Gastroesophageal sphincter (tissue), 4 donors: ENCODE measurements around the gene EPHB1. TPM values are rescaled to one million over a fixed set of nuclear protein-coding genes. Genes with fewer than 3 reads are reported as not detected.

Experiments used
- ATAC-seq: fragments of 150-250 bp; one replicate; pipeline ENCODE4 v1.9.1; 2016; ENCODE audit warnings: mild to moderate bottlenecking, moderate library complexity
- H3K27ac ChIP-seq, 4 donors: fragments of 200-600 bp; sonication (generic) in 3 of 4; 1 replicate in 3 of 4; 2 replicates in 1 of 4; pipeline ENCODE4 v1.5.1; 2016 to 2019
- H3K27me3 ChIP-seq: fragments of 200-600 bp; sonication (generic); one replicate; pipeline ENCODE4 v1.5.1; 2019
- H3K36me3 ChIP-seq, 2 donors: fragments of 200-600 bp; sonication (generic); one replicate each; pipeline ENCODE4 v1.5.1; 2019; ENCODE audit warnings: control low read depth in 1 of 2
- H3K4me1 ChIP-seq, 3 donors: fragments of 200-600 bp; sonication (generic); 1 replicate in 2 of 3; 2 replicates in 1 of 3; pipeline ENCODE4 v1.5.1; 2016 to 2019; ENCODE audit warnings: control low read depth in 2 of 3
- H3K4me3 ChIP-seq, 2 donors: fragments of 200-600 bp; sonication (generic); one replicate each; pipeline ENCODE4 v1.5.1; 2019; ENCODE audit warnings: mild to moderate bottlenecking in 1 of 2, moderate library complexity in 1 of 2
- H3K9me3 ChIP-seq, 3 donors: fragments of 200-600 bp; sonication (generic); one replicate each; pipeline ENCODE4 v1.5.1; 2017 to 2019; ENCODE audit warnings: control low read depth in 2 of 3
- CTCF ChIP-seq, 4 experiments: fragments of 200-600 bp in 2 of 4; fragments of 450-650 bp in 2 of 4; sonication (generic) in 1 of 4; IDR thresholded peaks; one replicate each; pipeline ENCODE4 v1.5.1; 2017 to 2019; ENCODE audit warnings: antibody characterized with exemption in 4 of 4, mild to moderate bottlenecking in 2 of 4, moderate library complexity in 2 of 4
- EP300 ChIP-seq: sonication (generic); formaldehyde crosslinking; IDR thresholded peaks from one replicate; pipeline ENCODE4 v1.6.1; 2017; ENCODE audit warnings: antibody characterized with exemption, mild to moderate bottlenecking
- POLR2A ChIP-seq, 2 donors: fragments of 450-650 bp; IDR thresholded peaks; one replicate each; pipeline ENCODE4 v1.6.1; 2017; ENCODE audit warnings: antibody characterized with exemption in 2 of 2, mild to moderate bottlenecking in 2 of 2, moderate library complexity in 1 of 2
- POLR2AphosphoS5 ChIP-seq: sonication (generic); formaldehyde crosslinking; IDR thresholded peaks from one replicate; pipeline ENCODE4 v1.6.1; 2017; ENCODE audit warnings: antibody characterized with exemption
- WGBS, 2 donors: methylation state at CpG; one replicate each; pipeline ENCODE4 v1.1.5; 2018; ENCODE audit warnings: low coverage in 1 of 2; 5-methylcytosine and 5-hydroxymethylcytosine counted together
- total RNA-seq, 4 donors: library from RNA; depleted of rRNA; stranded (reverse); fragments of >200 nt; gene quantifications; one replicate each; pipeline ENCODE4 v1.1.0, GENCODE V29; 2016

EPHB1 gene
- total RNA-seq, 4 donors from 2014 or later, result 0.81 to 5.7 (median 2.5) TPM; not detected in 1

GRCh38 chr3:134836921-134837320, 41.9 kb downstream of the EPHB1 start:
- no peak for ATAC-seq
- no peak overlapping the region for H3K27ac ChIP-seq
- no peak overlapping the region for H3K4me3 ChIP-seq
- TF ChIP-seq POLR2AphosphoS5 (no peak), CTCF (IDR thresholded peaks at IDR 0.05) (no peak), POLR2A (IDR thresholded peaks at IDR 0.05) (no peak), EP300 (no peak)
- H3K27me3 ChIP-seq, result no peaks in the 10 kb centered on the region
- H3K4me1 ChIP-seq, result no peaks in the 10 kb centered on the region
- peaks cover 0 to 1% (median 0%) of the 10 kb centered on the region in 3 donors for H3K9me3 ChIP-seq
- no peaks in the 10 kb centered on the region for H3K36me3 ChIP-seq
- 71 to 77% methylated on average over 2 to 3 of the region's 3 CpGs for WGBS, 2 donors

DNA sequence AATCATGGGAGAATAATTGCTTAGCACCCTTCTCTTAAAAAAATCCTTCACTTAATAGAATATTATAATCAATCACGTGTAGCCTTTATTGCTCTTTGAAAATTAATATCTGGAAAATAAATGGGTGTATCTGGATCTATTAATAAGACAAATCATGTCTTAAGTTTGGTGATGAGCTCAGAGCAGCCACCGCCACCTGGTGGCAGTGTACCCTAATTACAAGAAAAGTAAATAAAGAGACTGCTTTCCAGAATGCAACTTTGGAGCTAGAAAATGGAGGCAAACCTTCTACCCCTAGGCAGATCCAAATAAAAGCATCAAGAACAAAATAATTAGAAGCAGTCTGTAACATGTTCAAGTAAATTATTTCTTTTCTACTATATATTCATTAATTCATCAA, 43.5 kb downstream of the EPHB1 start:
- Histone ChIP-seq H3K27ac (no peak overlapping the region), H3K9me3 (peaks cover 0 to 4% (median 0%) of the 10 kb centered on the region in 3 donors), H3K4me1 (no peaks in the 10 kb centered on the region), H3K27me3 (no peaks in the 10 kb centered on the region), H3K36me3 (no peaks in the 10 kb centered on the region), H3K4me3 (no peak overlapping the region)
- TF ChIP-seq CTCF (IDR thresholded peaks at IDR 0.05) (no peak), EP300 (no peak), POLR2AphosphoS5 (no peak), POLR2A (IDR thresholded peaks at IDR 0.05) (no peak)
- no peak for ATAC-seq
- 32 to 51% methylated on average over 2 of the region's 2 CpGs for WGBS, 2 donors

GRCh38 chr3:134839422-134839821, 44.4 kb downstream of the EPHB1 start:
- no peak overlapping the region for H3K27ac ChIP-seq
- no CpG with 5 or more reads among the region's 3 CpGs for WGBS, 2 donors
- H3K9me3 ChIP-seq, result peaks cover 0 to 10% (median 0%) of the 10 kb centered on the region in 3 donors
- TF ChIP-seq EP300 (no peak), POLR2A (IDR thresholded peaks at IDR 0.05) (no peak), CTCF (IDR thresholded peaks at IDR 0.05) (no peak), POLR2AphosphoS5 (no peak)
- no peaks in the 10 kb centered on the region for H3K4me1 ChIP-seq
- no peak for ATAC-seq
- H3K27me3 ChIP-seq, result no peaks in the 10 kb centered on the region
- no peaks in the 10 kb centered on the region for H3K36me3 ChIP-seq
- no peak overlapping the region for H3K4me3 ChIP-seq

DNA sequence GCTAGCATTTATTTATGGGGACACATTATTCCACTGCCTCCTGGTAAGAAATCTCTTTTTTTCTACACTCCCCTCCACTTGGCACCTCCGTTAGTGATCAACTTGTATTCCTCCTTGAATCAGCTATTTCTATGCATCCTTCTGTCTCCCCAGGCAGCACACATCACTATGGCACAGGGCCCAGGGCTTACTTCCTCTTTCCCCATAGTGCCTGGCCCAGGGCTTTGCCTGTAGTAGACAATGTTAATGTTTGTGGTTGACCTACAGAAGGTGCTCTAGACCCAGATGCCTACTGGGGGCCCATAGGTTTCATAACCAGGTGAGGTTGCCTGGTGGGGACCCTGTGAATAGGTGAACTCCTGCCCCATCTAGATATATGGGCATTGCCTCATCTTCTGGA, 44.9 kb downstream of the EPHB1 start:
- Histone ChIP-seq H3K4me1 (no peaks in the 10 kb centered on the region), H3K27me3 (no peaks in the 10 kb centered on the region), H3K36me3 (no peaks in the 10 kb centered on the region), H3K27ac (no peak overlapping the region), H3K4me3 (no peak overlapping the region), H3K9me3 (peaks cover 0 to 11% (median 0%) of the 10 kb centered on the region in 3 donors)
- ATAC-seq, result no peak
- 71% methylated on average over 1 of the region's 1 CpG; no CpG with 5 or more reads in 1 of the 2 donors for WGBS, 2 donors
- TF ChIP-seq EP300, result no peak

- Histone ChIP-seq H3K4me3 (no peak overlapping the region), H3K27me3 (no peaks in the 10 kb centered on the region), H3K27ac (no peak overlapping the region), H3K36me3 (no peaks in the 10 kb centered on the region), H3K9me3 (peaks cover 0 to 11% (median 0%) of the 10 kb centered on the region in 3 donors), H3K4me1 (no peaks in the 10 kb centered on the region)
- ATAC-seq, result no peak
- no peak for TF ChIP-seq EP300
- TF ChIP-seq POLR2AphosphoS5, result no peak
- no peak for TF ChIP-seq POLR2A (IDR thresholded peaks at IDR 0.05)
- TF ChIP-seq CTCF (IDR thresholded peaks at IDR 0.05), result no peak
- WGBS, 2 donors, result 80 to 100% methylated on average over 2 of the region's 2 CpGs
Observed at GRCh38 chr3:134840459-134840858, 45.4 kb downstream of the EPHB1 start.
